Stimulated activated CD8-positive, alpha-beta memory T cell treated with anti-CD3 and anti-CD28 coated beads, Interleukin-2, amount 100 ng/mL, for 1 hour (primary cell): Measurements from ENCODE around the gene ENDOD1.

Source experiments
- DNase-seq, 2 donors: peaks; one replicate each; pipeline ENCODE4 v3.0.0-alpha.2; 2020; ENCODE audit warnings: low read depth in 2 of 2

Gene ENDOD1

DNA sequence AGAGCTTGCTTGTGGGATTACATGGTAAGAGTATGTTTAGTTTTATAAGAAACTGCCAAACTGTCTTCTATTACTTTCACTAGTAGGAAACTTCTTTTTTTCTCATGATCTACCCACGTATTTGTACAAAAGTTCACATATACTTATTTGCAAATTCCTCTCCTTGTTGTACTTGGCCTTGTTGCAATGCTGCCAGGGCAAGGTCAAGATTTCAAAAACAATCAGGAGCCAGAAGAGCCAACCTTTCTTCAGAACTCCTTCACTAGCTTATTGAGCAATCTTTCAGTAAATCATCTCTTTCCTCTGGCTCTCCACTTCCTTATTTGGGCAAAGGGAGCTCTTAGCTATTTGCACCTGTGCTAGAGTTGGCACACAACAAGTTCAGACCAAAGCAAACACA lies 13.2 kb upstream of the ENDOD1 start:
- DNase-seq: no peak

DNA sequence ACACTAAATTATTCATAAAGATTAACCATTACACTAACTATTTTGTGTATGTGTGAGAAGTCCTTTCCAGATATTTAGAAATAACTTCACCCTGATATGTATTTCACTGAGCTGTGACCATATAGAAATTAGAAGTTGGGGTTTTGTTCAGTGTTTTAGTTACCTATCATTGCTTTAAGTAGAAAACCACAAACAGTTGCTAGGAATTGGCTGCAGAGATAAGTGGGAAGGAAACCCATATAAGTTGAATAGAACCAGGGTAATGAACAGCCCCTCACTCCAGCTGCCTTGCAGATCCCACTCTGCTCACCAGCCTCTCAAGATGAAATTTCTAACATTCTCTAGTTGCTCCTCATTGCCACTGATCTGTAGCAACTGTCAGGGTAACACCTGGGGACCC lies 12.7 kb upstream of the ENDOD1 start:
- no peak for DNase-seq

DNA sequence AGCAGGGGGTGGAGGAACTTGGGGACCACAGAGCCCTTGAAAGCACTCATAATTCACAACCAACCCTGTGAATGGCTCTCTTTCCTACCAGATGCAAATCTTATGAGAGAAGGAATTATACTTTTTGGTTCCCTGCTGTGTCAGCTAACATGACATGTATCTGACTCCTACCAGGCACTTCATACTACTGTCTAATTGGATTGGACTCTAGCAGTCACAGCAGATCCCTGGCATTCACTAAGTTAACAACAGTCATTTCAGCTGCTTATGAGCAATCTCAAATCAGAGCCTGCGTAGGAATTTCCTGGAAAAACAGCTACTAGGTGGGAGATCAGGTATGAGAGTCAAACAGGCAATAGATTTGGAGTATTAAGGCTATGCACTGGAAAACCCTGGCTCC lies 11.1 kb upstream of the ENDOD1 start:
- DNase-seq: no peak

DNA sequence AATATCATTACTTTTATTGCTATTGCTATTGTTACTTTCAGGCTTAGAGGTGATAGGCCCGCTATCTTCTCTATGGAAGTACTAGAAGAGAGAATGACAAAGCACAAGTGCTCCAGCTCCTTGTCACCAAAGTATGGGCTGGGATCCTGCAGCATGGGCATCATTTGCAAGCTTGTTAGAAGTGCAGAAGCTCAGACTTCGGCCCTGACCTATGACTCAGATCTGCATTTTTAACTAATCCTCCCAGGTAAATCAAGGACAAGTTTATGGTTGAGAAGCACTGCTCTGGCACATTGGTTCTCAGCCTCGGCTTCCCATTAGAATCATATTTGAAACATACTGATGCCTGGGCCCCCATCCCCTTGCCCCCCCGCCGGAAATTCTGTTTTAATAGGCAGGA lies 8.6 kb upstream of the ENDOD1 start:
- no peak for DNase-seq

DNA sequence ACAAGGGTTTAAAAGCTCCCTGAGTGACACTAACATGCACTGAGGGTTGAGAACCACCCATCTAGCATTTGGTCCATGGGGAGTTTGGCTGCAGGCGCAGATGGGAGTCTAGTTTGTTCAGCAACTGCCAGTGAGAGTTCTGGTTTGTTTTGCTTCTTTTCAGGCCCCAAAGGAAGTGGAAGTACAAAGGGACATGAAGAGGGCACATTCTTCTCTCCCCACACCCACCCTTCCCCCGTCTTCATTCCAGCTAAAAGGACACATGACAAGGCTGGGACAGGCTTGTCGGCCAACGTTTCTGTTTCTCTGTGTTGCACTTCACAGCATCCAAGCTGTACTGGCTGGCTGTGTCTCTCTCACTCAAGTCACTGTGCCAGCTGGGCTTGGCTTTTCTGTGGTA lies 8.2 kb upstream of the ENDOD1 start:
- no peak for DNase-seq

DNA sequence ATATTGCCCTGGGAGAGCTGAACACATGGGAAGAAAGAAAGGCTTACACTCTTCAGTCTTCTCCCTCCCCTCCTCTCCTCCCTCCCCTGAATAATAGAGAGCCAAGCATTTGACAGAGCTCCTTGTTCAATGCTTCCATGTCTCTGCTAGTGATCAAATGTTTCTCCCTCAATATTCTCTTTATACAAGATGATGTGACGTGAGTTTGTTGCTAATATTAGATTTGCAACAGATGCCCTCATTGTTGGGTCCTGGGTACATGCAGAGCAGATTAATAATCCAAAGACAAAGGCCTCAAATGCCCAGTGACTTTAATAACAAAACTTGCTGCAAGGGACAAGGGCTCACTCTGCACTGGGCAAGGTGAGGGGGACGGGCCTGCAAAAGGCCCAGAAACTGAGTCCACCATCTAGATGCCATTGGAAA lies 7.1 kb upstream of the ENDOD1 start:
- no peak for DNase-seq

DNA sequence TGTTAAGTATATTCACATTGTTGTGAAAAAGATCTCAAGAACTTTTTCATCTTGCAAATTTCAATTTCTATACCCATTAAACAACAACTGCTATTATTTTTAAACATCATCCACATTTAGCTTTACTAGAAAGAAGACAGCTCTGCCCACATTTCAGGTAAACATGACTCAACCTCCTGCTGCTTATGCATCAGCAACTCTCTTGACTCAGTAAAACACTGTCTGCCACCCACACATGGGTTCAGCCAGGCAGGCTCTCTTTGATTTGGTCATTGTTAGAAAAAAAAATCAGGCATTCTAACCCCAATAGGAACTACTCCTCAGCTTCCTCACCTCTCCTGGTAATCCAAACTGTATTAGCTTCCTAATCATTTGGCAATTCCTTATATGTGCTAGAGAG lies 5.1 kb upstream of the ENDOD1 start:
- no peak for DNase-seq

DNA sequence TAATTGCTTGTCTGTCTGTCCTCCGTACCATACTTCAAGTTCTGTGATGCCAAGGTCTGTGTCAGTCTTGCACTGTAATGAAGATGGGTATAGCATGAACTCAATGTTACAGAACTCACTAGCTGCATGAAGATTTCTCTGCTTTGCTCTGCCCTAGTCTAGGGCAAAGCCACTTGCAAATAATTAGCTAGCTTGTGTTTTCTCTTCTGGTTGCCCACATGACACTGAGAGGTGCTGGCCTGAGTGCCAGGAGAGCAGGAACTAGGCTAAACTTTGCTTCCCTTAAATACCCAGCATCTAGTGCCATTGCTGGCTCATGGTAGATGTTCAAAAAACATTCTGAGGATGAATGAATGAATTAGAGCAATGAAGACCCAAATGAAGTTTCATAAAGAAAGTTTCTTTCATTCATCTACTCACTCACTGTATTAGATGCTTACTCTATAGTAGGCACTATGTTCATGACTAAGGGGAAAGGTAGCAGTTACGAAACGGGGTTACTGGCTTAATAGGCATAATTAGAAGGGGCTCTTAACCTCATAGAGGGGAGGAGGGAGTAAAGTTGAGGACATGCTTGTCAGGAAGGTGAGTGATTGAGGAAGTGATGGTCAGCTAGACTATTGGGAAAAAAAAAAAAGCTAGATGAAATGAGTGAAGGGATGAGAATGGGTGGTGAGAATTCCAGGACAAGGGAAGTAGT lies 4.4 kb upstream of the ENDOD1 start:
- no peak for DNase-seq

DNA sequence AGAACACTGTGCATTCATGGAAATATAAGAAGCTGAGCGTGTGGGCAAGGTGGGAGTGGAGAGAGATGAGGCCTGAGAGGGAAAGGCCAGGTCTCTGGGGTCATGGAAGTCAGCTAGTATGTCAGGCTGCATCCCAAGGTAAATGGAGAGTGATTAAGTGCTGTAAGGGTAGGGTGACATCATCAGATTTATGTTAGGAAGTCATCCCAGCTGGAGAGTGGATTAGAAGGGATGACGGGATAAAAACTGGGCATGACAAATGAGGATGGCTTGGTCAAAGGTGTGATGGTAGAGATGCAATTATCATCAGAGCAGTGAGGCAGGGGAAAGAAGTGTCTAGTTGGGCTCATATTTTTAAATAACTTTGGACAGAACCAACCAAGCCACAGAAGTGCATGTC lies 3.5 kb upstream of the ENDOD1 start:
- DNase-seq: no peak

DNA sequence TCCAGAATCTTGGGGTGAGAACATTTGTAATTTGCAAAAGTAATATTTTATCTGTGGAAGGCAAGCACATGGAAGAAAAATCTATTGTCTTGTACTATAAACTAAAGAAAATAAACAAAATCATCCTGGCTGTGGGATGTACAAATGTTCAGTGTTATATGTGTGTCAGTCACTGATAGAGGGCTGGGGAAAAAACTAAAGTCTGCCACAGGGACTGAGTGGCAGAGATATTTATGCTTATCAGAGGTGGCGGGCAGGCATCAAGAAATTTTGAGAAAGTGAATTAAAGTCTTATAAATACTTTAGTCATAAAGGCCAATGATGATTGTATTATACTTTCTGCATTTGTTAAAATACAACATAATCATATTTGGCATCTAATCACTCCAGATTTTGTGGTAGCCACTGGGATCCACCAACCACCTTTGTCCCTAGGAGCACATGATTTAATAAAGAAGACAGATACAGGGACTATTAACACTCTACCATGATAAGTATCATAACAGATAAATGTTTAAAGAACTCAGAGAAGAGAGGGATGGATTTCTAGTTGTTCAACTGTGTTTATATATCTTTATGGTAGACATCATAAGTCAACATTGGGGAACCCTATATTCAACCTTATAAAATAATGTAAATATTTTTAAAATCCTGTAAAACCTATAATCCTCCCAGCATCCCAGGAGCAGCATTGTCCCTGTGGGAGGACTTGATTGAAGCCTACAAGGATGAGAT lies 2.6 kb upstream of the ENDOD1 start:
- DNase-seq: no peak

DNA sequence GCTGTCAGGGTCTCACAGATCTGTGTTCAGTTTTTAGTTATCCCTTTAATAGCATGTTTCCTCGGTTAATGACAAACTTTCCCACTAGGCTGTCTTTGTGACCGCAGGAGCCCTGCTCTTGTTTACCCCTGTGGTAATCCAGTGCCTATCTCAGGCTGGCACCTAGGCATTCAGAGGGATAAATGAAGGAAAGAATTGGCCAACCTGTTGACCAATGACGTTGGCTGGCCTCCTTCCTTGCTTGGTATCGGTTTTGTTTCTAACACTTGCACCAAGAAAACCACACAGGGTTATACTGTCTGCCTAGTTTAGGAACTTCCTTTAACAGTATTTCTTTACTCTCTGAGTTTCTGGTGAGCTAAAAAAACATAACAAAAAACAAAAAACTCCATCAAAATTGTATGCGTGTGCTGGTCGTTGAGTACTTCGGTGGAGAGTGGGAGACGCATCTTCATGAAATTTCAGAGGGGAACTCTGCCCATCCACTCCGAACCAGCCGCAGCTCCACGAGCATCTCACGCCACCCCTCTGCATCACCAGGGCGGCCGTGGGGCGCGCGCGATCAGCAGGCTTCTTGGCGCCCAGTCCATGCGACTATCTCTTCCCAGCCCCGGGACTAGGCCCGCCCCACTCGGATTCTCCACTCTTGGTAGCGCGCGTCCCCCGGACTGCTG lies 563 bp upstream of the ENDOD1 start:
- no peak for DNase-seq

DNA sequence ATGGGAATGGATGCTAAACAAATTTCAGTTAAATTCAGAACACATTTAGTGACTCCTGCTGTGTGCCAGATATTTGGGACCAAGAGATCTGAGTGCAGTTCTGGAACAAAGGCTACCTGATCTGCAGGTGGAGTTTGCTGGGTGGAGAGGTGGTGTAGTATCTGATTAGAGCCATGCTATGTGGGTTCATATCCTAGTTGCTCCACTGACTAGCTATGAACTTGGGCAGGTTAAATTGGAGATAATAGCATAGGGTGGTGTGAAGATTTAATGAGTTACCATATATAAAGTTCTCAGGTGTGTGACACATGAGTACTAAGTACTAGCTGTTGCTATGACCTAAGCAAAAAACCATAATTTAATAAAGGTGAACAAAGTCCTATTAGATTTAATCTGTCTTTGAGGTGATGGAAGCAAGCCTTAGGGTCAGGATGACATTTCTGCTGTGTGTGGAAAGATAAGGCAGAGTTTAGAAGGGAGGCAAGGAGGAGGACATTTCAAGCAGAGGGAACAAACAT lies 2.1 kb downstream of the ENDOD1 start:
- no peak for DNase-seq

DNA sequence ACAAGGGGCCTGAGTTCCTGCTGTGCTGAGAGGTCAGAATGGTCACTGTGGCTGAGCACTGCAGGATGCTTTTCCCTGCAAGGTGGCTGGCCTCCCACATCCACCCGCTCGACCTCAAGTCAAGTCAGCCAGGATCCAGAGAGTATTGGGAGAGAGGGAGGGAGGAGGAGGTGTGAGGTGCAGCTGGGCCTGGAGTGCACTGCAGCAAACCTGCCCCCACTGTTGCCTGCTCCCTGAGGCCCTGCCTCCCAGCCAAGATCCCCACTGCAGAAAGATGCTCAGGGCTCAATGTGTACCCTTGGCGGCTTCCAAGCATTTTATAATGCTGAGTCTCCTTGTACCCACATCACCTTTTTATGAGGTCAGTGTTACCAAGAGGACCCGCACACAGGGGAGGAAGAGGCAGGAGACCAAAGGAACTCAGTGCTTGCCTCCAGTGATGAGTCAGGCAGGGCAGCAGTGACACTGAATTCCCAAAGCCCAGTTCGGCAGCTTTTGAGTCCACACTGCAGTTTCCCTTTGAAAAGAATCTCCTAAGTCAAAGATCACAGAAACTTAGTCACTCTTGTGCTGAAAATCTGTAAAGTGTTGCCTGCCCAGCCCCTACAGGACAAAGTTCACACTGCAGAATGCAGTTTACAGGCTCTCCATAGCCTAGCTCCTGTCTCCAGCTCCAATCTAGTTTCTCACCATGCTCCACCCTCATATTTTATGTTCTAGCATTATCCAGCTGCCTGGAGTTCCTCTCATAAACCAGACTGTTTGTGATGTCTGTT lies 3.1 kb downstream of the ENDOD1 start:
- no peak for DNase-seq

DNA sequence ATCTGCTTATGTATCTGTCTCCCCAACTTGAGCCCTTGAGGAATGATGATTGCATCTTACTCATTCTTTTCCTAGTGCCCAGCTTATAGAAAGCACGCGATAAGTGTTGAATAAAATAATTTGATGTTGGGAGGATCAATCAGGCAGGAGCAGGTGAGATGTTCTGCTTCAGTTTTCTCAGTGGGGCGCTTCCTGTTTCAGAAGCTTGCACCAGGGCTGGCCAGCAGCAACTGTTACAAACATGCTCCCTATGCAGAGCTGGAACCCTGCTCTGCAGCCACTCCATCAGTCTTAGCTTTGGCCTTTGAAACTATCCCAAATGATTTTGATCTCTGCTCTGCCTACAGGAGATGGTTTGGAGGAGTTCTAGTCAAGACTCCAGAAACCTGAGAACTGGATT lies 3.9 kb downstream of the ENDOD1 start:
- DNase-seq: no peak

DNA sequence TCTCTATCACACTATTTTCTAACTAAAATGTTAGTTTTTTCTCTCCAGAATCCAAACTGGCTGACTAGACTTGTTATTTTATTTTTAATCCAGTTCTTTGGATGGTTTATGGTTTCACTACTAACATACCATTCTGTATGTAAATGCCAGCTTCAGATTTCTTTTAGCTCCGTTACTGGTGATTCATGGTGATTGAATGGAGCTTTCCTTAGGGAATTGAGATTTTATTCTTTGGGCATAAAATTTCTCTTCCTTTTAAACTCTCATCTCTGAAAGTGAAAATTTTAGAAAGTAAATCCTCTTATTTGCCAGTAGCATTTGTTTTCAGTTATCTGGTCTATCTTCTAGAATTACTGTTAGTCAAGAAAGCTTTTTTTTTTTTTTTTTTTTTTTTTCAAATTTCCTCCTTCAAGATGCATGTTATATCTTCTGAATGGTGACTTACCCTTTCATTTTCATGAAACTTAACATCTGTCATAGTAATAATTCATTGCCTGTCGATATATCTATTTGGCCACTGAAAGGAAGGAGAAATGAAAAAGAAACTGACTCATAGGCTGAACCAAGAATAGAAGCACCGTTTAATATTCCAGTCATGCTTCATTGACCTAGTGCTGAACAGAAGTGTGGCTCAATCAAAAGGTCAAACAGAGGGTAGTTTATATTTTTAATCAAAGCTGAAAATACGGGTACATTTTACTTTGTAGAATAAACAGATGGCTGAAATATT lies 6.4 kb downstream of the ENDOD1 start:
- DNase-seq: no peak

DNA sequence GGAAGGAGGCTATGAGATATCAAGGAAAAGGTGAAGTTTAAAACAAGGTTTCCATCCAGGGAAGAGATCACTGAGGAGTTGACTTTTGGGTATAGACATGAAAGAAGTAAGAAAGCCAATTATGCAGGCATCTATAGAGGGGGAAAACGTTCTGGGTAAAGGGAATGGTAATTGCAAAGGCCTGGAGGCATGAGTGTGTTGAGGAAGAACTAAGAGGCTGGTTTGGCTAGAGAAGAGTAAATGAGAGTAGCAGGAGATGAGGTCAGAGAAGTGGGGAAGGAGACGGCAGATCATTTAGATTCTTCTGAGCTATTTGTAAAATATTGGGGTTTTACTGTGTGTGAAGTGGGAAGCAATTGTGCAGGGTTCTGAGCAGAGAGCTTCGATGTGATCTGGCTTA lies 7.6 kb downstream of the ENDOD1 start:
- no peak for DNase-seq

DNA sequence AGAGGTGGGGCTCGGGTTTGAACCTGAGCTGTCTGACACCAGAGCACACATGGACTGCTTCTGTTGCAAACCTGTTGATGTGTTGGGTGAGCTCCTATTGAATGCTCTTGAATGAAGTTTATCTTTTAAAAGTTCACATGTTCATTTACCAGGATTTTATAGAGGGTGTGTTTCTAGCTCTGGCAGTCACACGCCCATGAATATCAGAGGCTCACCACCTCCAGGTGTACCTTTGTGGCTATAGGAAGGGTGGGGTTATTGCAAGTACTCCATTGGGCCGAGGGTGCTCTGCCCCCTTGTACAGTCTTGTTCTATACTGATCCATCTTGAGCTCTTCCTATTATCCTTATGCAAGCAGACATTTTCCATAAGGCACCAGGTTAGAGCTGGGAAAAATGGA lies 9.2 kb downstream of the ENDOD1 start:
- no peak for DNase-seq

DNA sequence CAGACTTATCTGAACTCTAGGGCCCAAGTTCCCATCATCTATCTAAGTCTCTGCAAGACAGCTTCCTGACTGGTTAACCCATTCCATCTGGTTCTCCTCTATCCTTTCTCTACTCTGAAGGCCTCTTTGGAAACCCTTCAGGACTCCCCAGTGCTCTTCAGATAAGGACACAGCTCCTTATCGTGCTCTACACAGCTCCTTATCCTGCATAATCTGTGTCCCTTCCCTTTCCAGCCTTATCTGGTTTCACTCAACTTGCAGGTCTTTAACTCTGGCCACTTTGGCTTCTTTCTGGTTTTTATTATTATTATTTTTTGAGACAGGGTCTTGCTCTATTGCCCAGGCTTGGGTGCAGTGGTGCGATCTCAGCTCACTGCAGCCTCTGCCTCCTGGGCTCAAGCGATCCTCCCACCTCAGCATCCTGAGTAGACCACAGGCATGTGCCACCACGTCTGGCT lies 10.6 kb downstream of the ENDOD1 start:
- no peak for DNase-seq

DNA sequence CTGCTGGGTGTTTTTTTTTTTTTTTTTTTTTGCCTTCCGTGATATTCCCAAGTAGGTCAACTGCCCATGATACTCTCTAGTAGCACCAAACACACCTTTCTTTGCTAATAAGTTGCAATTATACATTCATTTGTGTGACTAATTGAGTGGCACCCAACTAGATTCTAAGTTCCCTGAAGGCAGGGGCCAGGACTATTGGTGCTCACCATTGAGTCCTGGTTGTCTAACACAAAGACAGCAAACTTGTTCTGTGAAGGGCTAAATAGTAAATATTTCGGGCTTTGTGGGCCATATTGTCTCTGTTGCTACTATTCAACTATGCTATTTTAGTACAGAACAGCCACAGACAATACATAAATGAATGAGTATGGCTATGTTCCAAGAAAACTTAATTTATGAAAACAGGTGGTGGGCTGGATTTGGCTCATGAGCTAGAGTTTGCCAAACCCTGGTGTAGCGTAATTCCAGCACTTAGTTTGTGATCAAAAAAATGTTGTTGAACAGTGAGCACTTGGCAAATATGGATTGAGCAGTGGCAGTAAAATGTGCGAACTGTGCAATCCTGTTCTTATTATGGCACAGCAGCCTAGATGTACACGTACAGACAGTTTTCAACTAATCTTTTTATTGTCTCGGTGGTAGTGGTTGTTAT lies 11.3 kb downstream of the ENDOD1 start:
- no peak for DNase-seq

DNA sequence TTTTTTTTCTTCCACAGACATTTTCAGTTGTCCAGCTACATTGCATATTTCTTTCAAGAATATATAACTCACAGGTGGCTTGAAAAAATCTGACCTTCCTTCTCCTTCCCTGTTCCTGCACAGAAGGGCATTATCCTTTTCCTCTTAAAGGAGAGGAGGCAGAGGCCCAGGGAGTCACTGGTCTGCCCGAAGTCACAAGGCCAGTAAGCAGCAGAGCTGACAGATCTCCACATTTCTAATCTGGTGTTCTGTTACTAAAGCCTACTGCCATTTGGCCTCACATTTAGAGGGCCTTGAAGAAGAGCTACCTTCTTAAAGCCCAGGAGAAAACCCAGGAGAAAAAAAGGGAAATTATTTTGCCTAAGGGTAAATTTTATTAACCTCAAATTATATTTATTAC lies 12.3 kb downstream of the ENDOD1 start:
- DNase-seq: no peak

DNA sequence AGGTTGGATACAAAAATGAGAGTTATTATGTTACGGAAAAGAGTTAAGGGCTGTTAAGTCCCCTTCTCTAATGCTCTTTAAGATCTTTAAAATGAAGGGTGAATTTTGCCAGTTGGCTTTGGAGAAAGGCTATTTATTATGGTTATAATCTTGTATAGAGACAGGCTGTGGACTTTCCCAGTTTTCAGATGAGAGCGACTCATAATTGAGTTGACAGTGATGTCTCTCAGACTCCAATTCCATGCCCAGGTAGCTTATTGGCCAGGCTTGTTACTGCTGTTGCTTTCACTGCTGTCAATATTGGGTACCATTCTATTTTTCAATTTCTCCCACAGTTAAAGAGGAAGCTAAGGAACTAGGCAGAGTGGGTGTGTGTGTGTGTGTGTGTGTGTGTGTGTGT lies 13.1 kb downstream of the ENDOD1 start:
- DNase-seq: no peak
